Kidney (tissue), 14 donors: ENCODE measurements around the gene TRERF1. TPM values are rescaled to one million over a fixed set of nuclear protein-coding genes. Genes with fewer than 3 reads are reported as not detected.

Source experiments
- DNase-seq, 5 donors: peaks; one replicate each; pipeline ENCODE4 v3.0.0-alpha.2; 2013 to 2020
- FAIRE-seq: peaks from 2 replicates; lab custom pipeline; 2012; peaks lifted over from hg19 to GRCh38; lab: Jason Lieb, UNC
- H3K27ac ChIP-seq, 2 donors: one replicate each; pipeline ENCODE4 v1.7.0; 2013; ENCODE audit warnings: low read depth in 2 of 2, low read length in 2 of 2, inconsistent platforms in 1 of 2
- H3K27me3 ChIP-seq: one replicate; pipeline ENCODE4 v1.7.1; 2013; ENCODE audit warnings: low read length, inconsistent platforms; ENCODE audit not compliant: control insufficient read depth, insufficient read depth
- H3K36me3 ChIP-seq, 3 donors: one replicate each; pipeline versions ENCODE4 v1.7.0 to v1.7.1; 2013; ENCODE audit warnings: low read length in 3 of 3, control low read depth in 1 of 3, inconsistent platforms in 1 of 3; ENCODE audit not compliant: insufficient read depth in 3 of 3, control insufficient read depth in 2 of 3
- H3K4me1 ChIP-seq, 3 donors: one replicate each; pipeline versions ENCODE4 v1.7.0 to v1.7.1; 2013; ENCODE audit warnings: low read length in 3 of 3, inconsistent platforms in 1 of 3, low read depth in 1 of 3; ENCODE audit not compliant: control insufficient read depth in 2 of 3, insufficient read depth in 2 of 3
- H3K4me3 ChIP-seq, 3 donors: one replicate each; pipeline versions ENCODE4 v1.7.0 to v1.8.1; 2013; ENCODE audit warnings: low read length in 3 of 3, control low read depth in 1 of 3, inconsistent platforms in 1 of 3
- H3K9ac ChIP-seq, 3 donors: one replicate each; pipeline versions ENCODE4 v1.7.0 to v1.7.1; 2013; ENCODE audit warnings: low read length in 3 of 3, control low read depth in 1 of 3, inconsistent platforms in 1 of 3
- H3K9me3 ChIP-seq, 3 donors: one replicate each; pipeline versions ENCODE4 v1.7.0 to v1.7.1; 2013; ENCODE audit warnings: low read length in 3 of 3, control low read depth in 1 of 3, inconsistent platforms in 1 of 3; ENCODE audit not compliant: control insufficient read depth in 2 of 3, insufficient read depth in 1 of 3
- CTCF ChIP-seq: IDR thresholded peaks from 3 replicates; pipeline ENCODE4 v1.5.1; 2012; ENCODE audit warnings: mild to moderate bottlenecking, moderate library complexity, borderline replicate concordance; ENCODE audit not compliant: insufficient read depth; ENCODE audit errors: extremely low read depth
- intact Hi-C: fragments of 100-400 bp; cut with DNase I; formaldehyde crosslinking; loops from one replicate; pipeline ENCODE4 v1.11.1; 2022
- polyA plus RNA-seq: library from polyadenylated mRNA; stranded (reverse); fragments of 350-450 nt; fragmentation: Illumina TruSeq; extraction: RNeasy Lipid Tissue Mini Kit (QIAGEN cat#74804); gene quantifications from one replicate; pipeline ENCODE4 v1.2.3, GENCODE V29; 2014; ENCODE audit warnings: low read depth, low replicate concordance; ENCODE audit not compliant: insufficient read depth
- total RNA-seq: library from RNA; stranded (reverse); fragmentation: NEBNext Ultra II Directional; extraction: Animal tissue kit (Norgen Biotek cat#: 25700); gene quantifications from one replicate; pipeline ENCODE4 v1.2.1, GENCODE V29; 2021
- donor health status: control.
- donor health status: control.
- donor health status: control.
- donor health status: control.
- donor health status: control.
- donor health status: DM: yes; HTN: yes; CAD: no.
- donor health status: Normal renal cell carcinoma (clear cell type).

TRERF1 gene
- total and polyA plus RNA-seq, 2 donors from 2014 or later: 1.5 to 8.4 TPM

GRCh38 chr6:42313941-42314570, 137.7 kb downstream of the TRERF1 start:
- Histone ChIP-seq H3K9ac (no peak overlapping the region), H3K27ac (no peak overlapping the region), H3K4me3 (no peak overlapping the region), H3K27me3 (no peaks in the 10 kb centered on the region), H3K36me3 (no peaks in the 10 kb centered on the region), H3K4me1 (peaks cover 0 to 10% (median 8%) of the 10 kb centered on the region in 3 donors), H3K9me3 (no peaks in the 10 kb centered on the region)
- intact Hi-C loops: no loop called here
- no peak for TF ChIP-seq CTCF
- FAIRE-seq: no peak
- peak in 4 of 5 donors; percentile 18 to 69 (median 32) for DNase-seq

- no peak overlapping the region for H3K9ac ChIP-seq
Measured at GRCh38 chr6:42313038-42313437, 138.7 kb downstream of the TRERF1 start.

DNA sequence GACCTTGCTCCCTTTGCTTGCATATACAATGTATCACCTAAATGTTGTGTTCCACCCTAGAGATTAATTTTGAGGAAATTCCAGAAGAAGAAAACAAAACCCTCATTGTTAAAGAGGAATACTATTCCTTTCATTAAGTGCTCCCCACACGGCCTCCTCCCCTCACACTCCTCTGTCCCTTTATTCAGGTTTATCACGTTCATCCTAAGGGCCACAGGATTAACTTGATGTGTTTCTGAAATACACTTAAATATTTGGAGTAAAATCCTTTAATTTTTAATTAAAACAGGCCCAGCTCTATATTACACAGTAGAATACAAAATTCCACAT, 144.6 kb downstream of the TRERF1 start:
- Histone ChIP-seq H3K9ac (no peak overlapping the region), H3K4me1 (peaks cover 0 to 5% (median 0%) of the 10 kb centered on the region in 3 donors), H3K27ac (no peak overlapping the region), H3K36me3 (no peaks in the 10 kb centered on the region), H3K4me3 (no peak overlapping the region), H3K27me3 (no peaks in the 10 kb centered on the region), H3K9me3 (no peaks in the 10 kb centered on the region)
- FAIRE-seq (no peak), DNase-seq (peak in 1 of 5 donors; percentile 6)
- no peak for TF ChIP-seq CTCF
- intact Hi-C loops: no loop called here

More at GRCh38 chr6:42313038-42313437, 138.7 kb downstream of the TRERF1 start:
- FAIRE-seq (no peak), DNase-seq (peak in 1 of 5 donors; percentile 26)
- no peak overlapping the region for H3K4me3 ChIP-seq
- no peaks in the 10 kb centered on the region for H3K36me3 ChIP-seq
- H3K4me1 ChIP-seq: peaks cover 0 to 10% (median 8%) of the 10 kb centered on the region in 3 donors
- TF ChIP-seq CTCF: no peak
- H3K27me3 ChIP-seq: no peaks in the 10 kb centered on the region
- no peaks in the 10 kb centered on the region for H3K9me3 ChIP-seq
- intact Hi-C loops: no loop called here
- peak overlapping the region in 1 of 2 donors; percentile 37 for H3K27ac ChIP-seq
